DND-41 (cell line): ENCODE results near the gene PAK5.

Source experiments
- ATAC-seq: fragments of 200-7000 bp; cut with Tn5 transposase; 3 replicates; pipeline ENCODE4 v1.9.1; 2021; ENCODE audit warnings: low read depth; ENCODE audit not compliant: insufficient read depth
- DNase-seq: peaks from one replicate; pipeline ENCODE4 v3.0.0-alpha.2; 2020
- H2AFZ ChIP-seq: 2 replicates; pipeline ENCODE4 v1.6.0; 2012; ENCODE audit warnings: low read depth, low read length
- H3K27ac ChIP-seq: 2 replicates; pipeline ENCODE4 v1.5.1; 2012; ENCODE audit warnings: low read length, inconsistent platforms
- H3K27me3 ChIP-seq: fragments of 200-600 bp; sonication (generic); 2 replicates; pipeline ENCODE4 v1.6.0; 2012; ENCODE audit warnings: low read length, mild to moderate bottlenecking, inconsistent platforms; ENCODE audit not compliant: insufficient read depth, poor library complexity
- H3K36me3 ChIP-seq: 2 replicates; pipeline ENCODE4 v1.5.1; 2012; ENCODE audit warnings: low read length, inconsistent platforms; ENCODE audit not compliant: insufficient read depth
- H3K4me1 ChIP-seq: 2 replicates; pipeline ENCODE4 v1.5.1; 2012; ENCODE audit warnings: mild to moderate bottlenecking, low read length; ENCODE audit not compliant: insufficient read depth
- H3K4me2 ChIP-seq: 2 replicates; pipeline ENCODE4 v1.6.0; 2012; ENCODE audit warnings: mild to moderate bottlenecking, moderate library complexity, low read length, inconsistent platforms; ENCODE audit not compliant: insufficient read depth
- H3K4me3 ChIP-seq, 2 experiments: fragments of 200-600 bp in 1 of 2; shearing (Covaris generic) in 1 of 2; 2 replicates each; pipeline ENCODE4 v1.5.1; 2012 to 2016; ENCODE audit warnings: inconsistent platforms in 2 of 2, low read length in 2 of 2, mild to moderate bottlenecking in 2 of 2, low read depth in 1 of 2, moderate library complexity in 1 of 2
- H3K79me2 ChIP-seq: 2 replicates; pipeline ENCODE4 v1.6.0; 2012; ENCODE audit warnings: low read length, inconsistent platforms; ENCODE audit not compliant: insufficient read depth
- H3K9ac ChIP-seq: 2 replicates; pipeline ENCODE4 v1.6.0; 2012; ENCODE audit warnings: low read depth, mild to moderate bottlenecking, inconsistent platforms, low read length, moderate library complexity
- H3K9me3 ChIP-seq: 2 replicates; pipeline ENCODE4 v1.5.1; 2012; ENCODE audit warnings: low read length, moderate library complexity, mild to moderate bottlenecking, inconsistent platforms; ENCODE audit not compliant: insufficient read depth, severe bottlenecking
- H4K20me1 ChIP-seq: 2 replicates; pipeline ENCODE4 v1.6.0; 2012; ENCODE audit warnings: low read length; ENCODE audit not compliant: insufficient read depth
- EZH2 ChIP-seq: IDR thresholded peaks from 3 replicates; pipeline ENCODE4 v1.6.1; 2012; ENCODE audit warnings: borderline replicate concordance, low read depth, mild to moderate bottlenecking, moderate library complexity, low read length, inconsistent platforms; ENCODE audit not compliant: severe bottlenecking
- TF ChIP-seq, protein P1 (sequence below): IDR thresholded peaks from 2 replicates; pipeline ENCODE4 v1.5.1; 2012; ENCODE audit warnings: borderline replicate concordance, low read length, moderate library complexity, mild to moderate bottlenecking; ENCODE audit not compliant: poor library complexity, severe bottlenecking; ENCODE audit errors: extremely low read depth

PAK5 gene

GRCh38 chr20:9595763-9596162 is 243.1 kb downstream of the PAK5 start:
- Histone ChIP-seq H3K36me3 (no peaks in the 10 kb centered on the region), H3K4me3 (no peak overlapping the region), H3K9me3 (no peaks in the 10 kb centered on the region), H3K9ac (no peak overlapping the region), H3K4me2 (no peak overlapping the region), H3K4me1 (no peaks in the 10 kb centered on the region), H4K20me1 (no peaks in the 10 kb centered on the region), H3K27ac (no peak overlapping the region), H3K27me3 (peaks cover 9% of the 10 kb centered on the region), H3K79me2 (no peaks in the 10 kb centered on the region), H2AFZ (no peak overlapping the region)
- TF ChIP-seq, protein P1, sequence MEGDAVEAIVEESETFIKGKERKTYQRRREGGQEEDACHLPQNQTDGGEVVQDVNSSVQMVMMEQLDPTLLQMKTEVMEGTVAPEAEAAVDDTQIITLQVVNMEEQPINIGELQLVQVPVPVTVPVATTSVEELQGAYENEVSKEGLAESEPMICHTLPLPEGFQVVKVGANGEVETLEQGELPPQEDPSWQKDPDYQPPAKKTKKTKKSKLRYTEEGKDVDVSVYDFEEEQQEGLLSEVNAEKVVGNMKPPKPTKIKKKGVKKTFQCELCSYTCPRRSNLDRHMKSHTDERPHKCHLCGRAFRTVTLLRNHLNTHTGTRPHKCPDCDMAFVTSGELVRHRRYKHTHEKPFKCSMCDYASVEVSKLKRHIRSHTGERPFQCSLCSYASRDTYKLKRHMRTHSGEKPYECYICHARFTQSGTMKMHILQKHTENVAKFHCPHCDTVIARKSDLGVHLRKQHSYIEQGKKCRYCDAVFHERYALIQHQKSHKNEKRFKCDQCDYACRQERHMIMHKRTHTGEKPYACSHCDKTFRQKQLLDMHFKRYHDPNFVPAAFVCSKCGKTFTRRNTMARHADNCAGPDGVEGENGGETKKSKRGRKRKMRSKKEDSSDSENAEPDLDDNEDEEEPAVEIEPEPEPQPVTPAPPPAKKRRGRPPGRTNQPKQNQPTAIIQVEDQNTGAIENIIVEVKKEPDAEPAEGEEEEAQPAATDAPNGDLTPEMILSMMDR, result no peak
- no peak for TF ChIP-seq EZH2
- DNase-seq (no peak), ATAC-seq (no peak)

- H4K20me1 ChIP-seq, result no peaks in the 10 kb centered on the region
- no peak overlapping the region for H3K9ac ChIP-seq
- H3K9me3 ChIP-seq, result no peaks in the 10 kb centered on the region
- no peak overlapping the region for H3K27ac ChIP-seq
- no peak for DNase-seq
- no peak overlapping the region for H2AFZ ChIP-seq
- no peaks in the 10 kb centered on the region for H3K4me1 ChIP-seq
- no peaks in the 10 kb centered on the region for H3K36me3 ChIP-seq
- H3K4me2 ChIP-seq, result no peak overlapping the region
- no peak for ATAC-seq
- peaks cover under 1% of the 10 kb centered on the region for H3K27me3 ChIP-seq
- H3K4me3 ChIP-seq, result no peak overlapping the region
- no peaks in the 10 kb centered on the region for H3K79me2 ChIP-seq
- TF ChIP-seq EZH2, result no peak
- TF ChIP-seq, protein P1, result no peak
Observed at GRCh38 chr20:9594284-9594875, 244.5 kb downstream of the PAK5 start.

DNA sequence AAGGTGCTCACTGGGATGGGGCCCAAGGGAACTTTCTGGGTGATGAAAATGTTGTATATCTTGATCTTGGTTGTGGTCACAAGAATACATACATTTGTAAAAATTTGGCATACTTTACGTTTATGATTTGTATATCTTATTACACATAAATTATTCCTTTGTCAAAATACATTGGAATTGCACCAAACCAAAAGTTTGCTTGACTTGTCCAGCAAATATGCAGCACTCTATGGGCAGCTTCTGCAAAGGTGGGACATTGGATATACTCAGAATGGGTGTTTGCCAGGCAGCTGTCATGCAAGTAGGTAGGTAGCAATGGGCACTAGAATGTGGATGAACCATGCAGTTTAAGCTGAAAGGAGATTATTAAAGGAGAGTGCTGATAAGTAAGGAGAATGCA is 246.5 kb downstream of the PAK5 start:
- no peaks in the 10 kb centered on the region for H3K79me2 ChIP-seq
- H2AFZ ChIP-seq, result no peak overlapping the region
- no peak overlapping the region for H3K27ac ChIP-seq
- H3K36me3 ChIP-seq, result no peaks in the 10 kb centered on the region
- H3K4me3 ChIP-seq, result no peak overlapping the region
- H3K4me1 ChIP-seq, result no peaks in the 10 kb centered on the region
- H3K9me3 ChIP-seq, result no peaks in the 10 kb centered on the region
- H3K9ac ChIP-seq, result no peak overlapping the region
- H3K4me2 ChIP-seq, result no peak overlapping the region
- H3K27me3 ChIP-seq, result no peaks in the 10 kb centered on the region
- TF ChIP-seq, protein P1, result no peak
- TF ChIP-seq EZH2, result no peak
- DNase-seq (no peak), ATAC-seq (no peak)
- no peaks in the 10 kb centered on the region for H4K20me1 ChIP-seq
